Endothelial cell of umbilical vein (primary cell): ENCODE data around the gene SCN3B. TPM values are rescaled to one million over a fixed set of nuclear protein-coding genes. Genes with fewer than 3 reads are reported as not detected.

ENCODE experiments used
- BruUV-seq: library from RNA; stranded (reverse); fragments of 400-500 nt; replicated peaks from 2 replicates; lab custom pipeline; 2021; lab: Mats Ljungman, UMichigan
- CTCF ChIA-PET: fragments of 300-600, 350-600 bp; sonication (Branson Sonifier 250); formaldehyde crosslinking; loops from one replicate; lab custom pipeline; 2021; ENCODE audit warnings: antibody characterized with exemption, inconsistent platforms; lab: Charles Lee
- POLR2A ChIA-PET: fragments of 300-600, 350-600 bp; sonication (Branson Sonifier 250); formaldehyde crosslinking; loops from one replicate; lab custom pipeline; 2021; ENCODE audit warnings: antibody characterized with exemption, inconsistent platforms; lab: Charles Lee
- DNase-seq: peaks from one replicate; pipeline ENCODE4 v3.0.0-alpha.2; 2011; ENCODE audit warnings: low read depth, low spot score
- FAIRE-seq: peaks from 2 replicates; lab custom pipeline; 2011; peaks lifted over from hg19 to GRCh38; lab: Jason Lieb, UNC
- H2AFZ ChIP-seq: 2 replicates; pipeline ENCODE4 v1.6.0; 2012; ENCODE audit warnings: low read depth, low read length, control low read depth, inconsistent platforms
- H3K27ac ChIP-seq: 2 replicates; pipeline ENCODE4 v1.5.1; 2011; ENCODE audit warnings: low read depth, mild to moderate bottlenecking, control low read depth, low read length, moderate library complexity; ENCODE audit not compliant: insufficient read depth
- H3K27me3 ChIP-seq, 2 experiments: 2 replicates each; pipeline versions ENCODE4 v1.6.0 to v1.6.1; 2011; ENCODE audit warnings: low read length in 2 of 2, mixed read lengths in 1 of 2; ENCODE audit not compliant: control insufficient read depth in 2 of 2, insufficient read depth in 2 of 2
- H3K36me3 ChIP-seq, 2 experiments: 2 replicates in 1 of 2; 3 replicates in 1 of 2; pipeline ENCODE4 v1.5.1; 2011; ENCODE audit warnings: low read length in 2 of 2, mild to moderate bottlenecking in 1 of 2, moderate library complexity in 1 of 2; ENCODE audit not compliant: control insufficient read depth in 2 of 2, insufficient read depth in 2 of 2; ENCODE audit errors: extremely low read depth in 1 of 2
- H3K4me1 ChIP-seq: 3 replicates; pipeline ENCODE4 v1.5.1; 2011; ENCODE audit warnings: mild to moderate bottlenecking, low read length; ENCODE audit not compliant: control insufficient read depth, insufficient read depth; ENCODE audit errors: extremely low read depth
- H3K4me2 ChIP-seq: 2 replicates; pipeline ENCODE4 v1.6.1; 2011; ENCODE audit warnings: low read length, control low read depth, mixed read lengths; ENCODE audit not compliant: insufficient read depth
- H3K4me3 ChIP-seq, 3 experiments: fragments of 200-600 bp in 1 of 3; sonication (generic), shearing (Covaris generic) in 1 of 3; replicated peaks in 1 of 3; 2 replicates each; pipeline ENCODE4 v1.5.1; 2011 to 2016; ENCODE audit warnings: control low read depth in 3 of 3, low read length in 3 of 3, mild to moderate bottlenecking in 2 of 3, inconsistent platforms in 1 of 3, low read depth in 1 of 3, moderate library complexity in 1 of 3; ENCODE audit not compliant: insufficient read depth in 1 of 3
- H3K79me2 ChIP-seq: 2 replicates; pipeline ENCODE4 v1.6.0; 2012; ENCODE audit warnings: low read length, inconsistent platforms; ENCODE audit not compliant: control insufficient read depth, insufficient read depth
- H3K9ac ChIP-seq: replicated peaks from 2 replicates; pipeline ENCODE3; 2011; ENCODE audit warnings: low read length, control low read depth; ENCODE audit not compliant: insufficient read depth; ENCODE audit errors: extremely low read depth
- H3K9me1 ChIP-seq: replicated peaks from 3 replicates; pipeline ENCODE4 v1.6.0; 2011; ENCODE audit warnings: mild to moderate bottlenecking, low read length; ENCODE audit not compliant: control insufficient read depth, insufficient read depth; ENCODE audit errors: extremely low read depth
- H3K9me3 ChIP-seq: replicated peaks from 2 replicates; pipeline ENCODE4 v1.5.1; 2012; ENCODE audit warnings: low read length, inconsistent platforms; ENCODE audit not compliant: control insufficient read depth, insufficient read depth
- H4K20me1 ChIP-seq: replicated peaks from 2 replicates; pipeline ENCODE3; 2011; ENCODE audit warnings: mild to moderate bottlenecking, low read length; ENCODE audit not compliant: control insufficient read depth, insufficient read depth; ENCODE audit errors: extremely low read depth
- EZH2 ChIP-seq: IDR thresholded peaks from 2 replicates; pipeline ENCODE4 v1.6.1; 2012; ENCODE audit warnings: borderline replicate concordance, low read depth, mild to moderate bottlenecking, moderate library complexity, low read length, inconsistent platforms; ENCODE audit not compliant: severe bottlenecking
- FOS ChIP-seq: IDR thresholded peaks from 2 replicates; pipeline ENCODE4 v1.6.1; 2011; ENCODE audit warnings: mild to moderate bottlenecking, low read length, moderate library complexity, borderline replicate concordance; ENCODE audit not compliant: insufficient read depth
- GATA2 ChIP-seq: IDR thresholded peaks from 2 replicates; pipeline ENCODE4 v1.7.0; 2011; ENCODE audit warnings: low read depth, mild to moderate bottlenecking, moderate library complexity, mixed read lengths, low read length; ENCODE audit not compliant: insufficient read length, insufficient read depth
- JUN ChIP-seq: IDR thresholded peaks from 2 replicates; pipeline ENCODE4 v1.6.1; 2011; ENCODE audit warnings: borderline replicate concordance, low read depth; ENCODE audit not compliant: insufficient read length, insufficient read depth
- MYC ChIP-seq: IDR thresholded peaks from one replicate; pipeline ENCODE4 v1.6.1; 2011; ENCODE audit warnings: mild to moderate bottlenecking, low read depth, low read length
- POLR2A ChIP-seq: IDR thresholded peaks from 2 replicates; pipeline ENCODE4 v1.6.1; 2012; ENCODE audit warnings: low read depth, mild to moderate bottlenecking, control low read depth, low read length
- POLR2AphosphoS5 ChIP-seq: IDR thresholded peaks from 2 replicates; pipeline ENCODE4 v1.6.1; 2012; ENCODE audit warnings: low read depth, mild to moderate bottlenecking, control low read depth, low read length, moderate library complexity; ENCODE audit not compliant: insufficient read depth
- dilution Hi-C: fragments of 300-500 bp; cut with MboI; formaldehyde crosslinking; loops from one replicate; pipeline ENCODE4 v1.15.0; 2019; ENCODE audit warnings: low sequenced_read_pairs; ENCODE audit not compliant: extremely low pct_ligation_motif_present
- intact Hi-C: fragments of 100-400 bp; cut with micrococcal nuclease; formaldehyde crosslinking; loops from one replicate; pipeline ENCODE4 v1.10.0; 2022
- polyA plus RNA-seq, 4 experiments: library from polyadenylated mRNA; depleted of rRNA in 3 of 4; stranded (reverse) in 3 of 4; unstranded in 1 of 4; fragments of >200 nt; gene quantifications; 2 replicates each; pipeline versions ENCODE4 v1.2.1 to v1.2.3, GENCODE V29; 2011 to 2012; ENCODE audit warnings: missing spikeins in 1 of 4
- total RNA-seq: library from RNA; stranded (reverse); gene quantifications from 2 replicates; pipeline ENCODE4 v1.2.3, GENCODE V29; 2021
- TF ChIP-seq, protein P1 (sequence below), 2 donors: IDR thresholded peaks; 1 replicate in 1 of 2; 2 replicates in 1 of 2; pipeline ENCODE4 v1.5.1; 2011; ENCODE audit warnings: low read length in 2 of 2, mild to moderate bottlenecking in 2 of 2, moderate library complexity in 2 of 2, control low read depth in 1 of 2, inconsistent platforms in 1 of 2, low read depth in 1 of 2; ENCODE audit not compliant: insufficient read depth in 1 of 2; ENCODE audit errors: extremely low read depth in 1 of 2
- TF ChIP-seq, protein P2 (sequence below): IDR thresholded peaks from 2 replicates; pipeline ENCODE4 v1.6.1; 2011; ENCODE audit not compliant: insufficient read depth, insufficient read length

SCN3B gene
- total and polyA plus RNA-seq, 2 donors (not counting 3 experiments of a cell fraction or from before 2014, with no cell fraction given) = 0.72 to 1.4 TPM

DNA sequence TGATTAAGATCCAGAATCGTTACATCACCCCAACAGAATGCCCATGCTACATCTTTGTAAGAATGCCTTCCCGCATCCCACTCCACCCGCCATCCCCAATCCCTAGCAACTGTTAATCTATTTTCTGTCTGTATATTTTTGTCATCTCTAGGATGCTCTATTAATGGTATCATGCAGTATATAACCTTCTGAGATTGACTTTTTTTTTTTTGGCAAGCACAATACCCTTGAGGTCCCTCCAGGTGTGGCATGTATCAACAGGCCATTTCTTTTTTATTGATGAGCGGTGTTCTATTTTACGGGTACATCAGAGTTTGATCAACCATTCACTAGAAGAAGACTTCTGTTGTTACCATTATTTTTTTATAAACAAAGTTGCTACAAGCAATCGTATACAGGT is 30.2 kb upstream of the SCN3B start:
- Histone ChIP-seq H3K9ac (no peak overlapping the region), H3K4me3 (no peak overlapping the region), H2AFZ (no peak overlapping the region), H3K4me2 (no peak overlapping the region), H3K9me3 (no peaks in the 10 kb centered on the region), H3K9me1 (no peaks in the 10 kb centered on the region), H4K20me1 (no peaks in the 10 kb centered on the region), H3K27me3 (no peaks in the 10 kb centered on the region), H3K36me3 (no peaks in the 10 kb centered on the region), H3K27ac (no peak overlapping the region), H3K79me2 (no peaks in the 10 kb centered on the region), H3K4me1 (no peaks in the 10 kb centered on the region)
- FAIRE-seq = no peak
- intact Hi-C loops = no loop called here
- no TSS peak for BruUV-seq
- dilution Hi-C loops = no loop called here
- POLR2A ChIA-PET = no interaction called here
- CTCF ChIA-PET = interaction anchor here (1.6 kb wide), 1 partner anchor 14 kb away, joined by 4 read pairs; no protein-coding TSS in a partner anchor
- TF ChIP-seq, protein P1, sequence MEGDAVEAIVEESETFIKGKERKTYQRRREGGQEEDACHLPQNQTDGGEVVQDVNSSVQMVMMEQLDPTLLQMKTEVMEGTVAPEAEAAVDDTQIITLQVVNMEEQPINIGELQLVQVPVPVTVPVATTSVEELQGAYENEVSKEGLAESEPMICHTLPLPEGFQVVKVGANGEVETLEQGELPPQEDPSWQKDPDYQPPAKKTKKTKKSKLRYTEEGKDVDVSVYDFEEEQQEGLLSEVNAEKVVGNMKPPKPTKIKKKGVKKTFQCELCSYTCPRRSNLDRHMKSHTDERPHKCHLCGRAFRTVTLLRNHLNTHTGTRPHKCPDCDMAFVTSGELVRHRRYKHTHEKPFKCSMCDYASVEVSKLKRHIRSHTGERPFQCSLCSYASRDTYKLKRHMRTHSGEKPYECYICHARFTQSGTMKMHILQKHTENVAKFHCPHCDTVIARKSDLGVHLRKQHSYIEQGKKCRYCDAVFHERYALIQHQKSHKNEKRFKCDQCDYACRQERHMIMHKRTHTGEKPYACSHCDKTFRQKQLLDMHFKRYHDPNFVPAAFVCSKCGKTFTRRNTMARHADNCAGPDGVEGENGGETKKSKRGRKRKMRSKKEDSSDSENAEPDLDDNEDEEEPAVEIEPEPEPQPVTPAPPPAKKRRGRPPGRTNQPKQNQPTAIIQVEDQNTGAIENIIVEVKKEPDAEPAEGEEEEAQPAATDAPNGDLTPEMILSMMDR (IDR thresholded peaks at IDR 0.05; ENCODE audit: extremely low read depth in 1 of 2, insufficient read depth in 1 of 2, low read depth in 1 of 2, low read length in 2 of 2) = no peak
- TF ChIP-seq MYC (no peak), FOS (no peak), POLR2A (no peak), POLR2AphosphoS5 (no peak), EZH2 (no peak), JUN (no peak), GATA2 (no peak)
- TF ChIP-seq, protein P2, sequence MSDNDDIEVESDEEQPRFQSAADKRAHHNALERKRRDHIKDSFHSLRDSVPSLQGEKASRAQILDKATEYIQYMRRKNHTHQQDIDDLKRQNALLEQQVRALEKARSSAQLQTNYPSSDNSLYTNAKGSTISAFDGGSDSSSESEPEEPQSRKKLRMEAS = no peak
- no peak for DNase-seq
